GM12873 (cell line): ENCODE data around the gene PIP4K2A.

ENCODE experiments used
- CTCF ChIP-seq: IDR thresholded peaks from 2 replicates; pipeline ENCODE4 v1.5.1; 2012; ENCODE audit warnings: low read depth, mild to moderate bottlenecking, moderate library complexity, low read length, control low read depth; ENCODE audit not compliant: insufficient read depth; ENCODE audit errors: missing control alignments

Gene PIP4K2A

GRCh38 chr10:22599636-22600228 lies 114.6 kb downstream of the PIP4K2A start:
- TF ChIP-seq CTCF = no peak

GRCh38 chr10:22599048-22599561 lies 115.3 kb downstream of the PIP4K2A start:
- no peak for TF ChIP-seq CTCF

- no peak for TF ChIP-seq CTCF
Measured at GRCh38 chr10:22598478-22598877, 115.9 kb downstream of the PIP4K2A start.

- no peak for TF ChIP-seq CTCF
Measured at GRCh38 chr10:22597138-22597537, 117.2 kb downstream of the PIP4K2A start.

- no peak for TF ChIP-seq CTCF
Measured at GRCh38 chr10:22593636-22594198, 120.7 kb downstream of the PIP4K2A start.

- no peak for TF ChIP-seq CTCF
Measured at GRCh38 chr10:22593026-22593425, 121.4 kb downstream of the PIP4K2A start.

GRCh38 chr10:22589851-22590514 lies 124.4 kb downstream of the PIP4K2A start:
- no peak for TF ChIP-seq CTCF
